ENCODE results near the gene ARGLU1. TPM values are rescaled to one million over a fixed set of nuclear protein-coding genes. Genes with fewer than 3 reads are reported as not detected.

Gene ARGLU1
- total RNA-seq, 1 donor from 2014 or later: 26.0 TPM

DNA sequence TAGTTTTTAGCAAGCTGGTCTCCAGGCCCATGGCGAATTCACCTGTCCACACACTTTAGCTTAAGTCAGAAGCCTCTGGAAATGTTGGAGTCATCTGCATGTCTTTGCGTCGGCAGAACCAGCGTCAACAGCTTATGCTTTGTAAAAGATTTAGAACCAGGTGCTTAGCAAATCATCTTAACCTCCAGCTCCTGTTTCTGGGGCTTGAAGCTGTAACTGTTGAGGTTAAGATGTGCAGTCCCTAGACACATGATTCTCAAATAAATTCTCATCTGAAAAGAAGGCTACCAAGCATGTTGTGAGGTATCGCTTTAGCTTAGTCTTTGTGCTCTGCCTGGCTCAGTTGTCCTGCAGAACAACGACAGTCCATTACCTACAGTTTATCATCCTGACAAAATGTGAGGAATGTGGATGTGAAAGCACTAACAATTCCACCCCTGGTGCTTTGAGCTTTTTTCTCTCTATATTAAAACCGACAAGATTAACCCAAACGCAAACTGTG is 36.9 kb downstream of the ARGLU1 start:
- DNase-seq (ENCODE audit: missing footprints) (no peak), ATAC-seq (no peak)
- intact Hi-C loops (cut with DNase I): loop anchor here (5.0 to 10.0 kb wide), 4 partner anchors 39 to 1746 kb away; no protein-coding TSS in a partner anchor

DNA sequence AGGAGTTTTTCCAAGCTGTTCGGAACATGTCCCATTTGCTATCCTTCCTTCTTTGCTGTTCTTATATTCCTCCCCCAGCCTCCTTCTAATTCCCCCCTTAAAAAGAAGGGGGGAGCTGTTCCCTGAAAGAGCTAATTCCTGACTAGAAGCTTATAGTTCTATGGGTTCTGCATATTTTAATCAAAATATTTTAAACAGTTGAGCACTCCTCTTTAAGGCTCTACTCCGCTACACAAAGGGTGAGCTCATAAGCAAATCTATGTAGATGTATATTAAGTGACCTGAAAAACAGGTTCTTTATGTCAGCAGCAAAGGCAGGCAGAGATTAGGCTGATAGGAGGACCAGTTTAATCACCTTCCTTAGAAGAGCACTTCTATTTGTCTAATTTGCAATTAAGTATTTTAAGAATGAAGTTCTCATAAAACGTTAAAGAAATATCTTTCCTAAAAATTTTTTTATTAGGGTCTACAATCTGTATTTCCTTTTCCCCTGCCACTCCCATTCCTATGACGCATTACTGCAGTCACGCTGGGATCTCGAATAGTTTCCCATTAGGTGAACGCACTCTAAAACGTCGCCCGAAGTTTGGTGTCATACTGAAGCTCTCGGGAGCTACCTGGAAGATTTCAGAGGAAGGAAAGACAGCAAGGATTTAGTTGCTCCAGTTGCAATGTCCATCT is 37.6 kb downstream of the ARGLU1 start:
- DNase-seq (ENCODE audit: missing footprints): no peak
- intact Hi-C loops (cut with DNase I): loop anchor here (5.0 to 10.0 kb wide), 4 partner anchors 38 to 1746 kb away; no protein-coding TSS in a partner anchor
- ATAC-seq: no peak

DNA sequence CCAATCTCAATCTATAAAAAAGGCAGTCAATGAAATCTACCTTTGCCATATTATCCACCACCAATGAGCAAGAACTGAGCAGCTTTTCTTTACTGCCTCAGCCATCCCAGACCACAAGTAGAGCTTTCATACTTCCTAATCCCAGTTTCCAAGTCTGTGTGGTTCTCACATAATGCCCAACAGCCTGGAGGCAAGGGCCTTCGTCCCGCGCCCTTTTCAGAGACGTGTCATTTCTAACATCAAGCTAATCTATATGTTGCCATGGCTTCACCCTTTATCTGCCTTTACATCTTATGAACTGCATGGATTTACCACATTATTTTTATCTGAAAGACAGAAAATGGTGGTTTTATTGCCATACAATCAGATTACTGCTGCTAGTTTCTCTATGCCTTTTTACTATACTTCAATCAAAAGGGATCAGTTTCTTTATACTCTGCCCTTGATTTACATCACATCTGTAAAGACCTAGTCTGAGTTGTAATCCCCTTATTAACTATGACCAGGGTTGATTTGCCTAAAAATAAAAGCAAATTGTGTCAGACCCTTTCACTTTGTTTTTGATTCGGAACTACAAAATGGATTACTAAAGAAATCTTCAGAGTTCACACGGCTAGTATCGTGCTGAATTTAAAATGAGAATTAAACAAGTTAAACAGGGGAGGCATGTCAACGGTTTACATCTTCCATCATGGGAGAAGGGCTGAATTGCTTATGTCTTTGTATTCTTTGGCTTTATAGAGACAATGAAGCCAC is 38.3 kb downstream of the ARGLU1 start:
- DNase-seq (ENCODE audit: missing footprints): no peak
- intact Hi-C loops (cut with DNase I): loop anchor here (5.0 to 10.0 kb wide), 4 partner anchors 37 to 1745 kb away; no protein-coding TSS in a partner anchor
- ATAC-seq: no peak

GRCh38 chr13:106528718-106529414 is 39.1 kb downstream of the ARGLU1 start:
- no peak for ATAC-seq
- DNase-seq (ENCODE audit: missing footprints): no peak
- intact Hi-C loops (cut with DNase I): no loop called here

DNA sequence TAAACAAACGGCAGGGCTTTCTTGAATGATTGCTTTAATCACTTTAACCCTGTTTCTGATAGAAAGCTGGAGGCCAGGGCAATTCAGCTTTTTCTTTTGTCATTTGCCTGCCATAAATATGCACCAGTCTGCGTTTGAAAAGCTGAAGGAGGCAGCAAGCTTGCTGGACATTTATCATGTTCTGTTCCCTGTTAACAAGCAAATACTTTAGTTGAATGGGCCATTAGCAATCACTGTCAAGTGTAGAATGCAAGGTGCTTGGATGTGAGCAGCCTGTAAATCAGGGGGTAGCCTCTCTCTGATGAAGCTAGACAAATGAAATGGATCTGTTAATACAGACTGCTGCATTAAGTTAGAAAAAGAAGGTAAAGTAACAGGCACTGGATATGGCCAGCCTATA is 40.1 kb downstream of the ARGLU1 start:
- no peak for ATAC-seq
- no peak for DNase-seq (ENCODE audit: missing footprints)
- intact Hi-C loops (cut with DNase I): no loop called here

GRCh38 chr13:106527445-106527801 is 40.5 kb downstream of the ARGLU1 start:
- ATAC-seq (no peak), DNase-seq (ENCODE audit: missing footprints) (no peak)
- intact Hi-C loops (cut with DNase I): no loop called here

DNA sequence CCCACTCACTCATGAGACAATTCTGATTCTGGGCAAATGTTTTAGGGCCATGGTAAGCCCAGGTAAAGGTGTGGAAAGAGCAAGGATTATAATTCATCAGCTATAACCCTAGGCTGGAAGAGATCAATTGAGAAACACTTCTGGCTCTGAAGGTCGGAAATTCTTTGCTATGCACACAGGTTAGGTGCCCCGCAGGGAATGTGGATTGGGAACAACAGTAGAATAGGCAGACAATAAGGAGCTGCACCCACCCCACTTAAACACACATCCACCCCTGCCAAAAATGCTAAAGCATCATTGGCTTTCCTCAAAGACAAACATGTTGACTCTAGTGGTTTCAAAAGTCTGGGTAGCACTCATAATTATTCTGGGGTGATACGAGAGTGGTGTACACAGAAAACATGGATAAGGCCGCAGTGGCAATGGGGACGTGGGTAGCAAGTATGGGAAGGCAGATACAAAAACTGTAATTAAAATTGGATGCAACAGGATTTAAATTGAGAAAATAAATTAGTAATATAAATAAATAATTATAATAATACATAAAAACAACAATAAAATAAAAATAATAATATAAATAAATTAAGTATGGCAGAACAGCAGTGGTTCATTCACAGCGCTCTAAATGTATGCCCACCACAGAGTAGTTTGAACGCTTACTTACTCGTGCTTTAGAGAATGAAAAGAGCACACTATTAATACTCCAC is 41.0 kb downstream of the ARGLU1 start:
- no peak for DNase-seq (ENCODE audit: missing footprints)
- ATAC-seq: no peak
- intact Hi-C loops (cut with DNase I): no loop called here

- DNase-seq (ENCODE audit: missing footprints): no peak
- no peak for ATAC-seq
- intact Hi-C loops (cut with DNase I): no loop called here
Measured at GRCh38 chr13:106525865-106526264, 42.1 kb downstream of the ARGLU1 start.

GRCh38 chr13:106524108-106524507 is 43.8 kb downstream of the ARGLU1 start:
- intact Hi-C loops (cut with DNase I): no loop called here
- ATAC-seq: no peak
- no peak for DNase-seq (ENCODE audit: missing footprints)

GRCh38 chr13:106523576-106523975 is 44.4 kb downstream of the ARGLU1 start:
- DNase-seq (ENCODE audit: missing footprints): no peak
- no peak for ATAC-seq
- intact Hi-C loops (cut with DNase I): no loop called here

- DNase-seq (ENCODE audit: missing footprints) (no peak), ATAC-seq (no peak)
- intact Hi-C loops (cut with DNase I): no loop called here
Measured at GRCh38 chr13:106522898-106523525, 44.9 kb downstream of the ARGLU1 start.

DNA sequence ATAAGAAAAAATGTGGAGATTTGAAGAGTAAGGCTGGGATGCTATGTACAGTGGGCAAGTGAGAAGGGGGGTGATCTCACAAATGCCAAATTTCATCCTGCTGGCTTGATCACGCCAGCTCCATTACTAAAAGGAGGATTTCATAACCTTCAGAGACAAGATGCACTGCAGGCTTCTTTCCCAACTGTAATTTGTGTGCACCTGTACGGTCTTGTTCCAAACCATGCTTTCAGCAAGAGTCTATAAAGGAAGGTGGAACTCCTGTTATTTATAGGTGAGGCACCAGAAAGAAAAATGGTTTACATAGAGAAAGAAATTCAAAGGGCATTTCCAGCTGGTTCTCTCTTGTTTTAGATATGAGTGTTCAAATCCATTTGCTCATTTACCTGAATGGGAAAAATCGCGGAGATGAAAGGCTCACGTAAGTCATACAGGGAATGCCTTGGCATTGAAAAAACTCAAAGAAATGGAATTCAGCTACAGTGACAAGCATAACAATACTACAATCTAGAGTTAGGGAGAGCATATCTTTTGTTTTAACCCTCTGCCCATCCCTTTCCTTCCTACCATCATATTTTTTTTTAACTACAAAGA is 45.7 kb downstream of the ARGLU1 start:
- DNase-seq (ENCODE audit: missing footprints): no peak
- no peak for ATAC-seq
- intact Hi-C loops (cut with DNase I): no loop called here

DNA sequence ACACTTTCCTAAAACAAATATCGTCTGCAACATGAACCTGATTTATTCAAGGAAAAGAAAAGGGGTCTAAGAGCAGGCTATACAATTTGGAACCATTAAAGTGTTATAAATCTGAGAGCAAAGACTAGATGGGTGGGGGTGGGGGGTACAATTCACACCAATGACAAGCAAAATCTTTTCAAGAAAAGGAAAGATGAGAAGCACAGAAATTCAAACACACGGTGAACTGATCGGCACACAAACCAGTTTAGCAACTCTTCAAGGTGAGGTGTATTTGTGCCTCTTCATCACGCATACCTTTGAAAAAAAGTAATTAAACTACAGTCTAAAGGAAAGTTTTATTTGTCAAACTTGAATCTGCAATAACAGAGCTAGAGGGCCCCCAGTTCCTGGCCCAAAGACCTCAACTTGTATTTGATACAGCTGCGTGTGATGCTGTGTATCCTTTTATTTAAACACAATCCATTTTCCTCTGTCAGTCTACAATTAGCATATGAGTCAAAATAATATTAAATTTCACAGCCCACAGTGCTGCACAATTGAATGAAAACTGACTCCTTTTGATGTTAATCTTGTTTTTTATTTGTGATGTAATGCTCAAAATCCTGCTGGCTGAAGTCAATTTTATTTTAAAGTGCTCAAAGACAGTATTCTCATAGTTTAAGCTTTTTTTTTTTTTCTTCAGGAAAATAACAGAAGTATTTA is 46.7 kb downstream of the ARGLU1 start:
- DNase-seq (ENCODE audit: missing footprints) (no peak), ATAC-seq (no peak)
- intact Hi-C loops (cut with DNase I): no loop called here

DNA sequence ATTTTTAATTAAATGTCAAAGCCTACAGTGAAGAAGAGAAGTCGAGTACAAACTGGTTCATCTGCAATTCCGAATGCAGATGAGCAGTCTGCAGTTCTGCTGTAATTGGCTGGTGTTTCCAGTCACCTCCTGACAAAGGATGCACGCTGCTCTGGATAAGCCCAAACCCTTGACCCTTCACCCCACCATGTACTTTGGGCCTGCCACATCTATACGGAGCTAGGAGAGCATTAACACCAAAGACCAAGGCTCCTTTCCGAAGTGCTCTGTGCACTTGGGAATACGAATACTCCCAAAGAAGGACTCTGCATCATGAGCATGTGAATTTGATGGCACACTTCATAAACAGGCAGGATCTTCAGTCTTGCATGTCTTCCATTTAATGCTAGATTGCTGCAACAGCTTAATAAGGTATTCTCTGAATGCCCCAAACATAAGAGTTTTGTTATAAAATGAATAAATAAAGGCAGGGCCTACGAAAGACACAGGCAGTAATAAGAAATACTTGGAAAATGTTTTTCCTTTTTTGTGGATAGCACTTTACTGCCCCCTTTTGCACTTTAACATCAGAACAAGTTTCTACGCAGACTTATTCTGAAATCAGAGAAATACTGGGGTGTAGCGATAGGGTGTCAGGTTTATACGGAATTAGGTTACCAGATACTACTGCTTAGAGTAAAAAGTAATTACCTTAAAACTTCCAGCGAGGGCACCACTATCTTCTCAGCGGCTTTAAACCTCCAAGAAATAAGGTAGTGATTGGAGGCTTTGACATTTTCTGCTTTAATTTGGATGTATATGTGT is 47.5 kb downstream of the ARGLU1 start:
- intact Hi-C loops (cut with DNase I): no loop called here
- ATAC-seq (no peak), DNase-seq (ENCODE audit: missing footprints) (no peak)

DNA sequence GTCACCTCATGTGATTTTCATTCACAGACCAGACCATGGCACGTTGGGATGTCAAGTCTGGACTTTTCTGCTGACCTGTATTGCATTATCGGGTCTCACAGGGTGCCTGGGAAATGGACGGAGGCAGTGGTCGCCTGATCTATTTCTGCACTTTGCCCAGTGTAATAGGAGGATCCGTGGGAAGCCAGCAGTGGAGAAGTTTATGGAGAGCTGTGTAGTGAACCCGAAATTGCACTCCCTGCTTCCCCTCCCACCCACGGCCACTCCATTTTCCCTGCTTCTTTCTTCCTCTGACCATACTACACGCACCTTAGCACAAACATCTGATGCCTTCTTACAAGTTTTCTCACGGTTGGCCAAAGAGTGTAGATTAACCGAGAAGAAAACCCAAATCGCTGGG is 49.4 kb downstream of the ARGLU1 start:
- ATAC-seq: no peak
- intact Hi-C loops (cut with DNase I): no loop called here
- DNase-seq (ENCODE audit: missing footprints): no peak

DNA sequence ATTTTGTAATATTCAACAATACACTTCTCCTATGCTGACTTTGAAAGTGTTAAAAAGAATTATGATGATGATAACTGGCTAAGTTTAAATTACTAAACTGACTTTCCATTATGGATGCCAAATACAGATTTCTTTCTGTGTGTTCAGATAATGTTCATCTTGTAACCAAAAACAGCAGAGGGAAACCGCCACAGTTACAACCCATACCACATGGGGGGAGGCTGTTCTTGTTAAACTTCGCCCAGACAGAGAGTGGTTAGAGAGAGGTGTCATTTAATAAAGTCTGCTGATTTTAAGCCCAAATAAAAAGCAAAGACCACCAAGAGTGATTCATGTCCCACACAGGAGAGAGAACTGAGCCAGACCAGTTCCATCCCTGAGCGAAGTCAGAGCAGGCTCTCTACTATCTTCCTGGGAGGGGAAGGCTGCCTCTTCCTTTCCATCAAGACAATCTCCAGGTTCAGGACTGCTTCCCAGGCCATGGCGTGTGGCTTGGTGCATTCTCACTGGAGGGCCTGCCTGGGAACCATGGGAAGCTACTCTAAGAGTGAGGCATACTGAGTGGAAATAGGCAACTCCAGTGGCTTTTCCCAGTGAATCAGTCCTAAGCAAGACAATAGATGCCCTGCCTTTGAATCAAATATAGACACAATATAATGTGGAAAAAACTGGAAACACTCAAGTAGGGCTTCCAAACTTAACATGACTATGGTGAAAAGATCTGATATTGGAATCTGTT is 50.7 kb downstream of the ARGLU1 start:
- intact Hi-C loops (cut with DNase I): no loop called here
- no peak for DNase-seq (ENCODE audit: missing footprints)
- ATAC-seq: no peak
